ENCODE data around the gene RERE. TPM values are rescaled to one million over a fixed set of nuclear protein-coding genes. Genes with fewer than 3 reads are reported as not detected.

The RERE gene
- total RNA-seq, 1 donor from 2014 or later: 80.3 TPM

GRCh38 chr1:8746554-8746953 lies 70.9 kb downstream of the RERE start:
- DNase-seq (ENCODE audit: extremely low spot score in 2 of 2): no peak
- Histone ChIP-seq H3K4me1 (no peaks in the 10 kb centered on the region), H3K27ac (no peak overlapping the region), H3K4me3 (no peak overlapping the region), H3K9me3 (no peaks in the 10 kb centered on the region), H3K27me3 (no peaks in the 10 kb centered on the region), H3K36me3 (no peaks in the 10 kb centered on the region)
- TF ChIP-seq, protein P1, sequence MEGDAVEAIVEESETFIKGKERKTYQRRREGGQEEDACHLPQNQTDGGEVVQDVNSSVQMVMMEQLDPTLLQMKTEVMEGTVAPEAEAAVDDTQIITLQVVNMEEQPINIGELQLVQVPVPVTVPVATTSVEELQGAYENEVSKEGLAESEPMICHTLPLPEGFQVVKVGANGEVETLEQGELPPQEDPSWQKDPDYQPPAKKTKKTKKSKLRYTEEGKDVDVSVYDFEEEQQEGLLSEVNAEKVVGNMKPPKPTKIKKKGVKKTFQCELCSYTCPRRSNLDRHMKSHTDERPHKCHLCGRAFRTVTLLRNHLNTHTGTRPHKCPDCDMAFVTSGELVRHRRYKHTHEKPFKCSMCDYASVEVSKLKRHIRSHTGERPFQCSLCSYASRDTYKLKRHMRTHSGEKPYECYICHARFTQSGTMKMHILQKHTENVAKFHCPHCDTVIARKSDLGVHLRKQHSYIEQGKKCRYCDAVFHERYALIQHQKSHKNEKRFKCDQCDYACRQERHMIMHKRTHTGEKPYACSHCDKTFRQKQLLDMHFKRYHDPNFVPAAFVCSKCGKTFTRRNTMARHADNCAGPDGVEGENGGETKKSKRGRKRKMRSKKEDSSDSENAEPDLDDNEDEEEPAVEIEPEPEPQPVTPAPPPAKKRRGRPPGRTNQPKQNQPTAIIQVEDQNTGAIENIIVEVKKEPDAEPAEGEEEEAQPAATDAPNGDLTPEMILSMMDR (IDR thresholded peaks at IDR 0.05): no peak
- TF ChIP-seq POLR2A (IDR thresholded peaks at IDR 0.05): no peak
- no peak for TF ChIP-seq POLR2AphosphoS5 (IDR thresholded peaks at IDR 0.05; ENCODE audit: insufficient read depth in 1 of 2, low read depth in 1 of 2)
- intact Hi-C loops (cut with DNase I): no loop called here

DNA sequence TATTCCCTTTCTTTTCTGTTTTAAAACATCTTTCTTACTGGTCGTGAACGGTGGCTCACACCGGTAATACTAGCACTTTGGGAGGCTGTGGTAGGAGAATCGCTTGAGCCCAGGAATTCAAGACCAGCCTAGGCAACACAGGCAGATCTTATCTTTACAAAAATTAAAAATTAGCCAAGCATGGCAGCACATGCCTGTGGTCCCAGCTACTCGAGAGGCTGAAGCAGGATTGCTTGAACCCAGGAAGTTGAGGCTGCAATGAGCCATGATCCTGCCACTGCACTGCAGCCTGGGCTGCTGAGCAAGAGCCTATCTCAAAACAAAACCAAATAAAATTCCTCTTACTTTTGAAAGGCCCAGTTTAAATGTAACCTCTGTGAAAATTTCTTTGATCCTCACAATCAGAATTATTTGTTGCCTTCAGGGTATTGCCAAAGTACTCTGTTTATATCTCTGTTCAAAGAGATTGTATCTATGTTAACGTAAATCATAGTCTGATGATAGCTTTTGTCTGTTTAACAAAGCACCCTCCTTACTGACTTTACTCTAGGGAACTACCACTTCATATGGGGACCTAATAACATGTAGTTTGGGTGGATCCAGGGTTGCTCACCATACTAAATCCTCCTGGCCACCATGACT lies 71.6 kb downstream of the RERE start:
- no peaks in the 10 kb centered on the region for H3K4me1 ChIP-seq
- intact Hi-C loops (cut with DNase I): no loop called here
- H3K27ac ChIP-seq: no peak overlapping the region
- no peak for DNase-seq (ENCODE audit: extremely low spot score in 2 of 2)
- no peaks in the 10 kb centered on the region for H3K36me3 ChIP-seq
- no peaks in the 10 kb centered on the region for H3K9me3 ChIP-seq
- TF ChIP-seq POLR2A (IDR thresholded peaks at IDR 0.05) (no peak), POLR2AphosphoS5 (IDR thresholded peaks at IDR 0.05; ENCODE audit: insufficient read depth in 1 of 2, low read depth in 1 of 2) (no peak)
- TF ChIP-seq, protein P1 (IDR thresholded peaks at IDR 0.05): no peak
- H3K4me3 ChIP-seq: no peak overlapping the region
- no peaks in the 10 kb centered on the region for H3K27me3 ChIP-seq

- Histone ChIP-seq H3K4me3 (no peak overlapping the region), H3K4me1 (no peaks in the 10 kb centered on the region), H3K36me3 (no peaks in the 10 kb centered on the region), H3K27me3 (no peaks in the 10 kb centered on the region), H3K27ac (no peak overlapping the region), H3K9me3 (no peaks in the 10 kb centered on the region)
- TF ChIP-seq, protein P1 (IDR thresholded peaks at IDR 0.05): no peak
- TF ChIP-seq POLR2A (IDR thresholded peaks at IDR 0.05) (no peak), POLR2AphosphoS5 (IDR thresholded peaks at IDR 0.05; ENCODE audit: insufficient read depth in 1 of 2, low read depth in 1 of 2) (no peak)
- no peak for DNase-seq (ENCODE audit: extremely low spot score in 2 of 2)
- intact Hi-C loops (cut with DNase I): no loop called here
Observed at GRCh38 chr1:8745346-8745745, 72.1 kb downstream of the RERE start.

- H3K4me1 ChIP-seq: no peaks in the 10 kb centered on the region
- intact Hi-C loops (cut with DNase I): no loop called here
- no peak for DNase-seq (ENCODE audit: extremely low spot score in 2 of 2)
- no peaks in the 10 kb centered on the region for H3K27me3 ChIP-seq
- H3K36me3 ChIP-seq: no peaks in the 10 kb centered on the region
- no peak overlapping the region for H3K4me3 ChIP-seq
- TF ChIP-seq, protein P1 (IDR thresholded peaks at IDR 0.05): no peak
- TF ChIP-seq POLR2AphosphoS5 (IDR thresholded peaks at IDR 0.05; ENCODE audit: insufficient read depth in 1 of 2, low read depth in 1 of 2) (no peak), POLR2A (IDR thresholded peaks at IDR 0.05) (no peak)
- H3K9me3 ChIP-seq: no peaks in the 10 kb centered on the region
- no peak overlapping the region for H3K27ac ChIP-seq
Observed at GRCh38 chr1:8742022-8742924, 75.2 kb downstream of the RERE start.

DNA sequence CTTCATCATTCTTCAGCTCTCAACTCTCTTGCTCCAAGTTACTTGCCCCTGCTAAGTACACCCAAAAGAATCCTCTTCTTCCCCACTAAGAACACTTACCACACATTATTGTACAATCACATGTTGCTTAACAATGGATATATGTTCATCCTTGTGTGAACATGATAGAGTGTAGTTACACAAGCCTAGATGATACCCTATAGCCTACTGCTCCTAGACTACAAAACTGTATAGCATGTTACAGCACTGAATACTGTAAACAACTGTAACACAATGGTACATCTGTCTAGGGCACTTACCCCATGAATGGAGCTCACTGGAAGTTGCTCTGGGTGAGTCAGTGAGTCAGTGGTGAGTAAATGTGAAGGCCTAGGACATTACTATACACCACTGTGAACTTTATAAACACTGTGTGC lies 77.4 kb downstream of the RERE start:
- no peaks in the 10 kb centered on the region for H3K36me3 ChIP-seq
- no peaks in the 10 kb centered on the region for H3K9me3 ChIP-seq
- no peaks in the 10 kb centered on the region for H3K27me3 ChIP-seq
- TF ChIP-seq POLR2AphosphoS5 (IDR thresholded peaks at IDR 0.05; ENCODE audit: insufficient read depth in 1 of 2, low read depth in 1 of 2) (no peak), POLR2A (IDR thresholded peaks at IDR 0.05) (no peak)
- TF ChIP-seq, protein P1 (IDR thresholded peaks at IDR 0.05): no peak
- intact Hi-C loops (cut with DNase I): no loop called here
- no peak for DNase-seq (ENCODE audit: extremely low spot score in 2 of 2)
- no peak overlapping the region for H3K27ac ChIP-seq
- no peaks in the 10 kb centered on the region for H3K4me1 ChIP-seq
- H3K4me3 ChIP-seq: no peak overlapping the region
